Measurements from ENCODE around the gene ETV6. TPM values are rescaled to one million over a fixed set of nuclear protein-coding genes. Genes with fewer than 3 reads are reported as not detected.

The ETV6 gene
- polyA plus RNA-seq, 1 donor (not counting 4 experiments of a cell fraction or from before 2014, with no cell fraction given), result 5.3 TPM

DNA sequence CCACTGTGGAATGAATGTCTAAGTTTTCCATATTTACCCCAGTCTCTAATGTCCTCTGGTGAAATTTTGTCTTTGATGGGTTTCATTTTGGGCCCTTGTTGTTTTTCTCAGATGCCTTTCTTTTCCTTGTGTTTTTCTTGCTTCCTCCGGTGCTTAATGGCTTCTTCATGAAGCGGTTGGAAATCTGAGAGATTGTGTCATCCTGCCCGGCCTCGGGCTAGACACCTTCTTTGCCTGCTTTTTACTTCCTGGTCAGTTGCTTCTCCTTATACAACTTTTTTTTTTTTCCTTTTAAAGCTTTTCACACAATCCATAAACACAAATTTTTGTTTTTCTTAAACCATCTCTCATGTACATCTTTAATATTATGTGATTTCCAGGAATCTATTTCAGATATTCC, 7.1 kb downstream of the ETV6 start:
- H3K79me2 ChIP-seq (ENCODE audit: control insufficient read depth, insufficient read depth, low read length), result peaks cover 79% of the 10 kb centered on the region
- TF ChIP-seq, protein P1, sequence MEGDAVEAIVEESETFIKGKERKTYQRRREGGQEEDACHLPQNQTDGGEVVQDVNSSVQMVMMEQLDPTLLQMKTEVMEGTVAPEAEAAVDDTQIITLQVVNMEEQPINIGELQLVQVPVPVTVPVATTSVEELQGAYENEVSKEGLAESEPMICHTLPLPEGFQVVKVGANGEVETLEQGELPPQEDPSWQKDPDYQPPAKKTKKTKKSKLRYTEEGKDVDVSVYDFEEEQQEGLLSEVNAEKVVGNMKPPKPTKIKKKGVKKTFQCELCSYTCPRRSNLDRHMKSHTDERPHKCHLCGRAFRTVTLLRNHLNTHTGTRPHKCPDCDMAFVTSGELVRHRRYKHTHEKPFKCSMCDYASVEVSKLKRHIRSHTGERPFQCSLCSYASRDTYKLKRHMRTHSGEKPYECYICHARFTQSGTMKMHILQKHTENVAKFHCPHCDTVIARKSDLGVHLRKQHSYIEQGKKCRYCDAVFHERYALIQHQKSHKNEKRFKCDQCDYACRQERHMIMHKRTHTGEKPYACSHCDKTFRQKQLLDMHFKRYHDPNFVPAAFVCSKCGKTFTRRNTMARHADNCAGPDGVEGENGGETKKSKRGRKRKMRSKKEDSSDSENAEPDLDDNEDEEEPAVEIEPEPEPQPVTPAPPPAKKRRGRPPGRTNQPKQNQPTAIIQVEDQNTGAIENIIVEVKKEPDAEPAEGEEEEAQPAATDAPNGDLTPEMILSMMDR (optimal IDR thresholded peaks at IDR 0.05 in 1 of 3, IDR thresholded peaks at IDR 0.05 in 1 of 3, conservative IDR thresholded peaks at IDR 0.05 in 1 of 3; ENCODE audit: extremely low read depth in 1 of 3, insufficient read depth in 2 of 3, low read length in 3 of 3), result no peak
- TF ChIP-seq EZH2 (IDR thresholded peaks at IDR 0.05; ENCODE audit: low read length), result no peak
- no peak overlapping the region for H2AFZ ChIP-seq (ENCODE audit: control insufficient read depth, low read length)
- peak; percentile 68 for FAIRE-seq
- no peak overlapping the region for H3K27ac ChIP-seq (ENCODE audit: control insufficient read depth, insufficient read depth, low read length)
- H3K27me3 ChIP-seq (ENCODE audit: control insufficient read depth, extremely low read depth, insufficient read depth, low read length), result no peaks in the 10 kb centered on the region
- H3K4me2 ChIP-seq (ENCODE audit: control insufficient read depth, extremely low read depth, insufficient read depth, low read depth, low read length), result peak overlapping the region; percentile 19
- peaks cover 23% of the 10 kb centered on the region for H3K4me1 ChIP-seq (ENCODE audit: control insufficient read depth, extremely low read depth, insufficient read depth, low read length)
- dilution Hi-C loops (cut with MboI; ENCODE audit: extremely low pct_ligation_motif_present, low sequenced_read_pairs), result no loop called here
- no peak for DNase-seq (ENCODE audit: low read depth, low spot score)
- no peaks in the 10 kb centered on the region for H3K9me1 ChIP-seq (ENCODE audit: control insufficient read depth, extremely low read depth, insufficient read depth, low read length)
- H4K20me1 ChIP-seq (ENCODE audit: control insufficient read depth, extremely low read depth, insufficient read depth, low read length), result no peaks in the 10 kb centered on the region
- H3K4me3 ChIP-seq (ENCODE audit: control insufficient read depth in 2 of 3, extremely low read depth in 1 of 3, insufficient read depth in 2 of 3, low read depth in 1 of 3, low read length in 3 of 3), result no peak overlapping the region
- H3K9ac ChIP-seq (ENCODE audit: control insufficient read depth, extremely low read depth, insufficient read depth, low read length), result no peak overlapping the region
- peaks cover 0 to 4% of the 10 kb centered on the region in 2 experiments for H3K36me3 ChIP-seq (ENCODE audit: control insufficient read depth in 2 of 2, extremely low read depth in 1 of 2, insufficient read depth in 2 of 2, low read length in 2 of 2)
- no peaks in the 10 kb centered on the region for H3K9me3 ChIP-seq (ENCODE audit: control insufficient read depth, low read depth, low read length)

DNA sequence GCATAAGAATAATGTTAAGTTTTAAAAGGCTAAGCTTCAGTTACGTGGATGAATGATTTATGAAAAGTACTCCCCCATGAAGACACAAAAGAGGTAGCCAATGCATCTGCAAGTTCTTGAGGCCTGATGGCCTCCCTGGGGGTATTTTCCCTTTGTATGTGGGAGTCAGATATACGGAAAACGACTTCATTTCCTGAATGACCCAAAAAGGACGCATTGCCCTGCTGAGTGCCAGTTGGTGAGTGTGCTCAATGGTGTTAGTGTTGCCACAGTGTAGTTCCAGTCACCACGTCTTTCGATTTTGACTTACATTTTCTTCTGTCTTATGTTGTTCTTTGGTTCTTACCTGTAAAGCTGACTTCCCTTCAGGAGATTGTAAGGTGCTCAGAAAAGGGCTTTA, 8.0 kb downstream of the ETV6 start:
- Histone ChIP-seq H3K79me2 (ENCODE audit: control insufficient read depth, insufficient read depth, low read length) (peaks cover 78% of the 10 kb centered on the region), H3K27ac (ENCODE audit: control insufficient read depth, insufficient read depth, low read length) (no peak overlapping the region), H3K4me2 (ENCODE audit: control insufficient read depth, extremely low read depth, insufficient read depth, low read depth, low read length) (no peak overlapping the region), H3K27me3 (ENCODE audit: control insufficient read depth, extremely low read depth, insufficient read depth, low read length) (no peaks in the 10 kb centered on the region), H4K20me1 (ENCODE audit: control insufficient read depth, extremely low read depth, insufficient read depth, low read length) (no peaks in the 10 kb centered on the region), H3K36me3 (ENCODE audit: control insufficient read depth in 2 of 2, extremely low read depth in 1 of 2, insufficient read depth in 2 of 2, low read length in 2 of 2) (peaks cover 0 to 4% of the 10 kb centered on the region in 2 experiments), H3K9me1 (ENCODE audit: control insufficient read depth, extremely low read depth, insufficient read depth, low read length) (no peaks in the 10 kb centered on the region), H3K9me3 (ENCODE audit: control insufficient read depth, low read depth, low read length) (no peaks in the 10 kb centered on the region), H3K4me3 (ENCODE audit: control insufficient read depth in 2 of 3, extremely low read depth in 1 of 3, insufficient read depth in 2 of 3, low read depth in 1 of 3, low read length in 3 of 3) (no peak overlapping the region), H3K4me1 (ENCODE audit: control insufficient read depth, extremely low read depth, insufficient read depth, low read length) (peaks cover 18% of the 10 kb centered on the region), H3K9ac (ENCODE audit: control insufficient read depth, extremely low read depth, insufficient read depth, low read length) (no peak overlapping the region), H2AFZ (ENCODE audit: control insufficient read depth, low read length) (no peak overlapping the region)
- DNase-seq (ENCODE audit: low read depth, low spot score) (no peak), FAIRE-seq (no peak)
- dilution Hi-C loops (cut with MboI; ENCODE audit: extremely low pct_ligation_motif_present, low sequenced_read_pairs), result no loop called here
- TF ChIP-seq, protein P1 (optimal IDR thresholded peaks at IDR 0.05 in 1 of 3, IDR thresholded peaks at IDR 0.05 in 1 of 3, conservative IDR thresholded peaks at IDR 0.05 in 1 of 3; ENCODE audit: extremely low read depth in 1 of 3, insufficient read depth in 2 of 3, low read length in 3 of 3), result no peak
- TF ChIP-seq EZH2 (IDR thresholded peaks at IDR 0.05; ENCODE audit: low read length), result no peak
